Testis (tissue), 3 donors: ENCODE results near the gene SART1. TPM values are rescaled to one million over a fixed set of nuclear protein-coding genes. Genes with fewer than 3 reads are reported as not detected.

Experiments used
- DNase-seq: peaks from one replicate; pipeline ENCODE4 v3.0.0-alpha.2; 2019
- H3K27ac ChIP-seq, 2 donors: fragments of 200-600 bp; sonication (generic); one replicate each; pipeline ENCODE4 v1.5.1; 2019
- H3K27me3 ChIP-seq: fragments of 200-600 bp; sonication (generic); one replicate; pipeline ENCODE4 v1.5.1; 2019
- H3K36me3 ChIP-seq: fragments of 200-600 bp; sonication (generic); one replicate; pipeline ENCODE4 v1.5.1; 2017; ENCODE audit warnings: low read depth; ENCODE audit errors: missing control alignments
- H3K4me1 ChIP-seq: fragments of 200-600 bp; sonication (generic); one replicate; pipeline ENCODE4 v1.5.1; 2019
- H3K4me3 ChIP-seq, 2 donors: fragments of 200-600 bp; sonication (generic); one replicate each; pipeline ENCODE4 v1.5.1; 2017 to 2019
- H3K9me3 ChIP-seq: fragments of 200-600 bp; sonication (generic); one replicate; pipeline ENCODE4 v1.5.1; 2017
- CTCF ChIP-seq, 3 experiments: fragments of 450-650 bp in 2 of 3; fragments of 200-600 bp in 1 of 3; sonication (generic) in 1 of 3; IDR thresholded peaks; one replicate each; pipeline ENCODE4 v1.5.1; 2016 to 2019; ENCODE audit warnings: antibody characterized with exemption in 3 of 3, mild to moderate bottlenecking in 2 of 3, moderate library complexity in 1 of 3
- POLR2A ChIP-seq: fragments of 450-650 bp; IDR thresholded peaks from one replicate; pipeline ENCODE4 v1.6.1; 2017; ENCODE audit warnings: antibody characterized with exemption, mild to moderate bottlenecking, moderate library complexity
- whole genome bisulfite sequencing, 2 donors: methylation state at CpG; one replicate each; pipeline ENCODE4 v1.1.5; 2018; 5-methylcytosine and 5-hydroxymethylcytosine counted together
- intact Hi-C: fragments of 100-400 bp; cut with DNase I; formaldehyde crosslinking; loops from one replicate; pipeline ENCODE4 v1.15.1; 2023; ENCODE audit warnings: low total_unique reads
- polyA plus RNA-seq: library from polyadenylated mRNA; stranded (reverse); fragments of 350-450 nt; fragmentation: Illumina TruSeq; extraction: RNeasy Lipid Tissue Mini Kit (QIAGEN cat#74804); gene quantifications from one replicate; pipeline ENCODE4 v1.2.3, GENCODE V29; 2014; ENCODE audit warnings: low read depth, low replicate concordance; ENCODE audit not compliant: insufficient read depth
- total RNA-seq, 2 donors: library from RNA; depleted of rRNA; stranded (reverse); fragments of >200 nt; gene quantifications; one replicate each; pipeline ENCODE4 v1.2.3, GENCODE V29; 2016

The SART1 gene
- total and polyA plus RNA-seq, 3 donors from 2014 or later: 56.8 to 102 (median 81.1) TPM

GRCh38 chr11:65976216-65977176 lies 15.0 kb downstream of the SART1 start:
- 81 to 83% methylated on average over 19 to 43 of the region's 43 CpGs for WGBS, 2 donors

GRCh38 chr11:65977621-65978390 lies 16.3 kb downstream of the SART1 start:
- Histone ChIP-seq H3K9me3 (no peaks in the 10 kb centered on the region), H3K27ac (no peak overlapping the region), H3K27me3 (no peaks in the 10 kb centered on the region), H3K4me3 (no peak overlapping the region), H3K4me1 (no peaks in the 10 kb centered on the region), H3K36me3 (no peaks in the 10 kb centered on the region)
- no peak for TF ChIP-seq CTCF (IDR thresholded peaks at IDR 0.05)
- no peak for TF ChIP-seq POLR2A
- intact Hi-C loops: no loop called here
- 91% methylated on average over 16 to 28 of the region's 29 CpGs for WGBS, 2 donors
- no peak for DNase-seq

More at GRCh38 chr11:65976216-65977176, 15.0 kb downstream of the SART1 start:
- DNase-seq: no peak
- TF ChIP-seq POLR2A (no peak), CTCF (IDR thresholded peaks at IDR 0.05) (no peak)
- no peak overlapping the region for H3K4me3 ChIP-seq
- H3K36me3 ChIP-seq: no peaks in the 10 kb centered on the region
- H3K9me3 ChIP-seq: no peaks in the 10 kb centered on the region
- intact Hi-C loops: no loop called here
- H3K27me3 ChIP-seq: no peaks in the 10 kb centered on the region
- no peaks in the 10 kb centered on the region for H3K4me1 ChIP-seq
- no peak overlapping the region for H3K27ac ChIP-seq

GRCh38 chr11:65978391-65979238 lies 17.1 kb downstream of the SART1 start:
- Histone ChIP-seq H3K4me1 (no peaks in the 10 kb centered on the region), H3K27ac (no peak overlapping the region), H3K9me3 (no peaks in the 10 kb centered on the region), H3K36me3 (no peaks in the 10 kb centered on the region), H3K4me3 (no peak overlapping the region), H3K27me3 (no peaks in the 10 kb centered on the region)
- no peak for DNase-seq
- no peak for TF ChIP-seq CTCF (IDR thresholded peaks at IDR 0.05)
- no peak for TF ChIP-seq POLR2A
- WGBS, 2 donors: 91 to 93% methylated on average over 18 to 34 of the region's 34 CpGs
- intact Hi-C loops: no loop called here

- DNase-seq: no peak
- H3K27ac ChIP-seq: no peak overlapping the region
- H3K9me3 ChIP-seq: no peaks in the 10 kb centered on the region
- intact Hi-C loops: no loop called here
- H3K4me3 ChIP-seq: no peak overlapping the region
- H3K36me3 ChIP-seq: no peaks in the 10 kb centered on the region
- 84 to 86% methylated on average over 7 to 10 of the region's 10 CpGs for WGBS, 2 donors
- no peak for TF ChIP-seq CTCF (IDR thresholded peaks at IDR 0.05)
- no peak for TF ChIP-seq POLR2A
- no peaks in the 10 kb centered on the region for H3K27me3 ChIP-seq
- no peaks in the 10 kb centered on the region for H3K4me1 ChIP-seq
Observed at GRCh38 chr11:65979261-65979759, 17.8 kb downstream of the SART1 start.
